Hematopoietic multipotent progenitor cell treated with erythropoietin and hydrocortisone succinate and interleukin-3 and kit ligand, for 15 days (in vitro differentiated cells): ENCODE measurements around the gene PSMB7.

ENCODE experiments used
- DNase-seq: peaks from one replicate; pipeline ENCODE4 v3.0.0-alpha.2; 2015; ENCODE audit warnings: low spot score

Gene PSMB7

DNA sequence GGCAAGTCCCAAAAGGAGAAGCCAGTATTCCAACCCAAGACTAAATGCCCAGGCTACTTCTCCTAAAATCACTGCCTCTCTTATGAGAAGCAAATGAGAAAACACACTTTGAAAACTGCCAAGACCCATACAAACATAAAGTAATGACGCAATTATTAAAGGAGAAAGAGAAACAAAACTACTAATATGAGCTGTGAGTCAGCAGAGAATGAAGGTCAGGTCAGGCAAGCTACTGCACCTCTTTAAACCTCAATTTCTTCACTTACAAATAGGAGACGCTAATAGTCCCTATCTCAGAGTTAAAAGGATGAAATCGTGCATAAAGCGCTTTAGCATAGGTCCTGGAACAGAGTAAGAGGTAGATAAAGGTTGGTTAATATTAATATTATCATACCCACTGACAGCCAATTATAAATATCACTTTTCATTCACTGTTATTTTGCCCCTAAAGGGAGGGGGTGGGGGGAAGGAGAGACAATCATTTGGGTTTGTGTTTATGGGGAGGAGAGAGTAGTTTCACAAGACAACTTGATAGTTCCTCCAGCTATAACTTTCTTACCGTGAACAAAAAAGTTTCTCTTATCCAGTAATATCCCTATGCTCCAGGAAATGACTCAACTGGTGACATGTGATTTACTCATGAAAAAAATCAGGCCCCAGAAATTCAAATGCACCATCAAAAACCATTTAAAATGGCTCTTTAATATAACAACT, 3.6 kb downstream of the PSMB7 start:
- no peak for DNase-seq

- no peak for DNase-seq
Measured at GRCh38 chr9:124410321-124410913, 4.8 kb downstream of the PSMB7 start.

DNA sequence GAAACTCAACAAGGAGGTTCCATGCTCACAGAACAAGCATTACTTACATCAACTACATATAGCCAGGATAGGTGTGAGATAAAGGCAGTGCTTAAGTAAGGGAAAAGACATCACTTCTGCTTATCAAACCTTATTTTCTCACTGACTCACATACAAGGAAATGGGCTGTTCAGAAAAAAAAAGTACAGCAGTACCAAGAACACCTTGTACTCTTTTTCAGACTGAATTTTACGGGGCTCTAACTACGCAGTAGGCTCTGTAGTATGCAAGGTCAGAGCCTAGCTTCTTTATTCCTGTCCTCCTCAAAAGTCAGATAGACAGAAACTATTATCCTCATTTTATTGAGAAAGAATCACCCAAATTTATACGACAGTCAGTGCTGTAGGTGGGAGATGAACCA, 5.8 kb downstream of the PSMB7 start:
- DNase-seq = no peak

- DNase-seq = no peak
Measured at GRCh38 chr9:124403246-124403645, 12.0 kb downstream of the PSMB7 start.

DNA sequence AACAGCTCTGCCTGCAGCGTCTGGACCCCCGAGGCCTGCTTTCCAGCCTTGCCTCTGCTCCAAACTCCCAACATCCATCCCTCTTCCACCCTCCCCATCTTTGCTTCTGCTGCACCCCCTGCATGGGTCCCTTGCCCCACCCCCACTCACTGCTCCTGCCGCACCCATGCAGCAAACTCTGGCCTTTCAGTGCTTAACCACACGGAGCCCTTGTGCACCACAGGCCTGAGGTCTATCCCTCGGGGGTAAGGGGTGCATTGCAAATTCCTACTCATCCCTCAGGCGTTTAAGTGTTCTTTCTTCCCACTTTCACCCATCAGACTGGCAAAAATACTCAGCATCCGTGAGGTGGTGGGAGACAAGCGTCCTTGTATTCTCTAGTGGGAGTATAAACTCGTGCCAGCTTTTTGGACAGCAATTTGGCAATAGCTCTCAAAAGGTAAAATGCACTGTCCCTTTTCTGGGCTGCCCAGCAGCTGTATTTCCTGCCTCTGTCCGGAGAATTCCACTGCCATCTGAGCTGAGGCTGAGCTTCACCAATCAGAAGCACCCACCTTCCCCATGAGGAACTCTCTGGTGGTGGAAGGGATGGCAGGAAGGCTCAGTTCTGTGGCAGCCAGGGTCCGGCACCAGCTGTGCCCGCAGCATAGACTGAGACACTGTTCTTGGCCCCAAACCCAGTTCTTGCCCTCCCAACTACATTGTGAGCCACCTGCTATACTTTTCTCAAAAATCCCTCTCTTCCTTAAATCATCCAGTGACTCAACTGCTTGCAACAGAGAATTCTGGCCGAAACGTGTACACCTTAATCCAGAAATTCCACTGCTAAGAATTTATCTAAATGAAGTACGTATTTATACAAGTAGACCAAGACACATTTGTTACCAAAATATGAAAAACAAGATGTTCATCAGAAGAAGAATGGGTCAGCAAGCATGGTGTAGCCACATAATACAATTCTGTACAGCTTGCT, 15.0 kb downstream of the PSMB7 start:
- no peak for DNase-seq

- no peak for DNase-seq
Measured at GRCh38 chr9:124399323-124399967, 15.8 kb downstream of the PSMB7 start.

GRCh38 chr9:124398191-124398935, 16.9 kb downstream of the PSMB7 start:
- no peak for DNase-seq

DNA sequence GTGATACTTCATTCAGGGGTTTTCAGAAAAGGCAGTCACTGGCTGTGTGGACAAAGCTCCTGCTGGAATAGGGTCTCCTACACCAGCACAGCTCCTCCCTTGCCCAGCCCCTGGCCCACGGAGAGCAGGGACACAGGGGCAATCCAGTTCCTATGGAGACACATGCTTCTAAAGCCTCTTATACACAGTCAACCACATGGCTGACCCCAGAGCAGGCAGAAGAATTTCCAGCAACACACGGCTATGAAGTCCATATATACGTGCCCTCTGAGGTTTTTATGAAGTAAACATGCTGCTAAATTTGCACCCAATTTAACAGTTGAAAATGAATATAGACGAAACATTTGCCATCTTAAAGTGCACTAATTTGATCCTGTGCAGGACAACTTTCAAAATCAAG, 19.4 kb downstream of the PSMB7 start:
- DNase-seq = no peak

DNA sequence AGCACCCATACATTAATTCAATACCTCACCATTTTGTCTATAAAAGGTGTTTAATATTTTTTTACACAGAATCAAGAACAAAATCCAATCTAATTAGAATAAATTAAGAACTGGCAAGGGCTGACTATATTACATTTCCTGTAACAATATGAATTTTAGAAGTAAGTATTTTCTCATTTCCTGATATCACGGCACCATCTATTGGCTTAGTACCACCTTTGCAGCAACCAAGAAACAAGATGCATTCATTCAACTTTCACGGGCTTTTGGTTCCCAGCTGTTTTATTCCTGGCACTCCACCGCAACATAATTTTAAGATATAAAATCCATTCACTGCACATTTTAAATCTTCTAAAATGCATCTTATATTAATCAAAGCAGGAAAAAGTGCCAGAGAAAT, 20.6 kb downstream of the PSMB7 start:
- no peak for DNase-seq

DNA sequence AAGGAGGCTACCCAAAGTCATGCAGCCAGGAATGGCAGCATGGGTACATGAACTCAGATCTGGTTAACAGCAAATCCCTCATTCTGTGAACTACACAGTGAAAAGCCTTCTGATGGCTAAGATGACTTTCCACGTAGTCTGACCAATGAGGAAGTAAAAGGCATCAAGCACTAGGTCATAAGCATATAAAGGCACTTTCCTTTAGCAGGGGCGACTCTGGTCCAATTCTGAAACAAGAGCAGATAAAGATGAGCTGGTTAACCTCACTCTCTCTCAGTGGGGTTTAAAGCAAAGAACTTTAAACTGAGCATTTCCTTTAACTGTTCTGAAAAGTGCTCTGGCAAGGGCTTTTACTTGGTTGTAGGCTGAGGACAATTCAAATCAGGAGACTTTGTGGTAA, 21.1 kb downstream of the PSMB7 start:
- DNase-seq = no peak

DNA sequence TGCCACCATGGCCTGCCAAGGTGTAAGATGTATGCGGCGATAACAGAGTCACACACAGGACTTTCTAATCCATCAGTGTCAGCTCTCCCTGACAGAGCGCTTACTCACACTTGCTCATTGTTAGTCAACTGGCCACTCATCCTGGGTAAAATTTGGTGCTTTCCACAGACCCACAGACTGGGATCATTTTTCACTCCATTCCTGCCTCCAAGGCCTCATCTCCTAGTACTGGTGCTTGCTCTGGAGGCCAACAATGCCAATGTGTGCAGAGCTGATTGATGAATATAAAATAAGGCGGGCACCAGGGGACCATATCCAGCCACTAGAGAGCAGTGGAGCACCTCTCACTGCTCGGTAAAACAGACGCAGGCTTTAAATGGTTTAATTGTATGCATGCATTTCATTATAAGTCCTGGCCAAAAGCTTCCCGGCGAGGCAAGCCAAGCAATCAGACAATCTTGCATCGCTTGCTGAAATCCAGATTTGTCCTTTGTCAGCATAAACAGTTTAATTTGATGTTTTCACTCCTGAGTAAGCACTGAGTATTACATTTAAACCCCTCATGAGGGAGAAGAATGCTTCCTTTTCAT, 22.3 kb downstream of the PSMB7 start:
- DNase-seq = no peak

GRCh38 chr9:124392254-124392870, 22.9 kb downstream of the PSMB7 start:
- no peak for DNase-seq

DNA sequence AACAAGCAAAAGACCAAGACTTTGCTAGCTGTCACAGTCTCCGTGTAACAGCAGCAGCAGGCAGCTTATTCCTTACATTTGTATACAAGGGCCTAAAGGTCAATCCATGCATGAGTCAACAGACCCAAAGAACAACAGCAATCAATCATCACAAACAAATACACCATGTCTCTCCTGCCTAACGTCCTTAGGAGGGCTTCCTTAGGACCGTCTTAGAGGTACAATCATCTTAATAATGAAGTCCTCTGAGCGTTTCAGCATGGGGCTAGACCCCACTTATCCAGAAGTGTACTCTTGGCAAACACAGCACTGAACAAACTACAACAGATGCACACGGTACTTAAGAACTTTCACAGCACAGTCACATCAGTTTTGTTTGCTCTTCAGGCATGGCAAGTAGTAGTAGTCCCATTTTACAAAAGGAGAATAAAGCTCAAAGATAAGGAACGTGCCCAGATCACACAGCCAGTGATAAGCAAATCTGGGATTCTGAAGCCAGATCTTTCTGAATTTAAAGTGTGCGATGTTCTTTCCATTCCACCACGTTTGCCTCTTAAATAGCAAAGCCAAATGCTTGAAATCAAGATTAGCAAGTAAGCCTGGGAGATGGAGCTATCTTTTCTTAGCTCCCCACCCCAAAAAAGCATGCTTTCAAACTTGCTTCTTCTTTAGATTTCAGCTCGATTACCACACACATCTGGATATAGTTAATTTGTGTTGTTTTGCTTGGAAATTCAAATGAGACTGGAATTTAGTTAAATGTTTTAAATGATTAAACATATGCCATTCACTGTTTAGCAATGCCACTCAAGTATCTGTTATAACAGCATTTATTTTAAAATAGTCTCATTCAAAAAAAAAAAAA, 24.2 kb downstream of the PSMB7 start:
- DNase-seq = no peak

- no peak for DNase-seq
Measured at GRCh38 chr9:124389146-124389939, 25.9 kb downstream of the PSMB7 start.

DNA sequence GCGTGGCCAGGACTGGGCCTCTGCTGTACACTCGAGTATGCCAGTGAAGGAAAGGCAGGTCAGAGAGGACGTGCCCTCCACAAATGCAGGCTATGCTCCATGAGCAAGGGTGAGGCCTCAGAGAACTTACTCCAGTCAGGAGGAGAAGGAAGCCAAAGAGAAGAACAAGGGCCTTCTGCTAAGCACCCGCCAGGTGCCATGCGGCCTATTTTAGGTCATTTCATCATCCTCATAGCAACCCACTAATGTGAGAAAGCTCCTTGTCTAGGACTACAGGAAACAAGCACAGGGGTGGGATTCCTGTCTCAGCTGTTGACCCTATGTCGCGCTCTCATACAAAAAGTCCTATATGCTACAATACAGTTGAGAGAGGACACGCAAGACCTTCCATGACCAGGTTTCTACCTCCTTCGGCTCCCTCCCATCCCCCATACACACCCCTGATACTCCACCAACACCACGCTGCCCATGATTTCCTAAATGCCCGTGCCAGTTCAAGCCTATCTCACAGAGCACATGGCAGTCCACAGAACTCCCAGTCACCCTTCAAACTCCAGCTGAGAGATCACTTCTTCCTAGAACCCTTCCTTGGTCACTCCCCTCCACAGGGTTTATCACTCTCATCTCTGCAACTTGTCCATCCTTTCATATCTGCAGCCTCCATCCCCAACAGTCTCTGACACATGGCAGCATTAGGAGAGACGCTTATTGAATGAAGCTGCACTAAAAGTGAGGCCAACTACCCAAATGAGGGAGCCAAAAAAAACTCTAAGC, 26.8 kb downstream of the PSMB7 start:
- peak; percentile 54 for DNase-seq

- no peak for DNase-seq
Measured at GRCh38 chr9:124386201-124386600, 29.0 kb downstream of the PSMB7 start.

- DNase-seq = no peak
Measured at GRCh38 chr9:124385623-124386022, 29.6 kb downstream of the PSMB7 start.

DNA sequence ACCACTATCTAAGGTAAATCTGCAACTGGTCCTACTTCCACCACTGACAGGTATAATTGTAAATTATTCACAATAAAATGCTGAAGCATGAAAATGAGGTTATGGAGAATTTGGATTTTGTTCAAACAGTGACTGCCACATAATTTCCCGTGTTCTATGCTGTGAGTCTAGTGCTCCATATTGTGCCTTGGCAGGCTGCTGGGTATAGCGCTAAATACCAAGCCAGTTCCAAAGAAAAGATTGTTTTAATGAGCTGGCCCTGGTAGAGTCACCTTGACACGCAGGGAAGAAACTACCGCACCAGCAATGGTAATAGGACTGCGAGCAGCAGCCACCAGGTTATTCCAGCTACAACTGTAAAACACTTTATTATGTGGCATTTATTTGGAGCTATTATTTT, 30.4 kb downstream of the PSMB7 start:
- no peak for DNase-seq
